Stimulated activated CD8-positive, alpha-beta memory T cell treated with anti-CD3 and anti-CD28 coated beads, Interleukin-7, amount 100 ng/mL, for 1 hour (primary cell): Measurements from ENCODE around the gene SYNE3.

Experiments
- DNase-seq, 2 donors: peaks; one replicate each; pipeline ENCODE4 v3.0.0-alpha.2; 2020; ENCODE audit warnings: low read depth in 2 of 2

Gene SYNE3

GRCh38 chr14:95507174-95507573 lies 9.3 kb downstream of the SYNE3 start:
- DNase-seq, result no peak

DNA sequence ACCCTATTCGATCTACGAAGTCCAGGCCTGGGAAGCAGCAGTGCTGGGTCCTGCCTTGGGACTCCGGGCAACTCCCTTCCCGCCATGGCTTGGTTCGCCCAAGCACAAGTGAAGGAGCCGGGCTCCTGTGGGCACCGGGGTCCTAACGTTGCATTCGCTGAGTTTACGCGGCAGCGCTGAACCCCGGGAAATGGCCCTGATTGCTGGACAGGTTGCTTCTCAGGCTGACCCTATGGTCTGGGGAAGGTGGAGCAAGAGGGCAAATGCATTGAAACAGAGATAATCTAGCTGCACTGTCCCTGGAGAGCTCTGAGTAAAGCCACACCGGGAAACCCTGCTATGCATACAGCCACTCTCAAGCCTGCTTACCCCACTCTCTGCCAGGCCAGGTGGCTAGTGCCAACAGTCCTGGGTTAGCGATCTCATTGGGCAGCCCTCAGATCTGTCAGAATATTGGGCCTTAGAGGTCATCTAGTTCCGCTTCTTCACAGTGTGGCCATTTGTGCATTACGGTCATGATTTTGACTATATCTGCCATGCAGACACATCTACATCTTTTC lies 11.3 kb downstream of the SYNE3 start:
- DNase-seq, result no peak

GRCh38 chr14:95504135-95505029 lies 12.1 kb downstream of the SYNE3 start:
- no peak for DNase-seq

GRCh38 chr14:95503365-95504134 lies 12.9 kb downstream of the SYNE3 start:
- DNase-seq, result no peak

GRCh38 chr14:95502381-95502950 lies 14.0 kb downstream of the SYNE3 start:
- DNase-seq, result no peak

GRCh38 chr14:95500772-95501401 lies 15.6 kb downstream of the SYNE3 start:
- DNase-seq, result no peak

DNA sequence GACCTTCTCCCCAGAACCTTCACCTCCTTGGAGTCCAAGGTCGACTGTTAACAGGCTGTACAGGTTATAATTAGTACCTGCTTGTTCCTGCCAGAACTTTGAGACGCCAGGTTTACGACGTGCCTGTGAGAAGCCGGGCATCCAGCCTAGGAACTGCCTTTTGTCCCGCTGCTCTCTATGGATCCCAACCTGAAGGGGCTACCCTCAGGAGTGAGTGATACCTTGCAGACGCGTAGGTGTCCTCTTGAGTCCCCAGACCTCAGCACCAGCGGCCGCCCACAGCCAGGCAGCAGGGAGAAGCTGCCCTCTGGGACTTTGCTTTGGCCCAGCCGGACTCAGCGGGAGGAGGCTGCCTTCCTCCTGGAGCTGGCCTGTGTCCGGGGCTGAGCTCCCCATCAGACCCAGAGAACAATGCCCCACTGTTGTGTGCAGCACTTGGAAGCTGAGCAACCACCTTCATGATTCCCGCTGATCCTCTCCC lies 16.2 kb downstream of the SYNE3 start:
- no peak for DNase-seq

- DNase-seq, result no peak
Measured at GRCh38 chr14:95499354-95499750, 17.1 kb downstream of the SYNE3 start.

- DNase-seq, result no peak
Measured at GRCh38 chr14:95498622-95499353, 17.7 kb downstream of the SYNE3 start.

DNA sequence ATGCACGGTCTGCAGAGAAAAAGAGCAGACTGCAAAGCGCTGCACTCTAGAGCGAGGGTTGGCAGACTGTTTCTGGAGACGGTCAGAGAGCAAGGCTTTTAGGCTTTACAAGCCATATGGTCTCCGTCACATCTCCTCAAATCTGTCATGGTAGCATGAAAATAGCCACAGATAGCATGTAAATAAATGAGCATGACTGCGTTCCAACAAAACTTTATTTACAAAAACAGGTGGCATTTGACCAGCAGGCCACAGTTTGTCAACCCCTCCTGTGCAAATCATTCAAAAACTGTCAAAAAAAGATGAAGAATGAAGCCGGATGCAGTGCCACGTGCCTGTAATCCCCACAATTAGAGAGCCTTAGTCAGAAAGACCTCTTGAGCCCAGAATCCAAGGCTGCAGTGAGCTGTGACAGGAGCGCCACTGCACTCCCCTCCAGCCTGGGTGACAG lies 18.9 kb downstream of the SYNE3 start:
- no peak for DNase-seq

DNA sequence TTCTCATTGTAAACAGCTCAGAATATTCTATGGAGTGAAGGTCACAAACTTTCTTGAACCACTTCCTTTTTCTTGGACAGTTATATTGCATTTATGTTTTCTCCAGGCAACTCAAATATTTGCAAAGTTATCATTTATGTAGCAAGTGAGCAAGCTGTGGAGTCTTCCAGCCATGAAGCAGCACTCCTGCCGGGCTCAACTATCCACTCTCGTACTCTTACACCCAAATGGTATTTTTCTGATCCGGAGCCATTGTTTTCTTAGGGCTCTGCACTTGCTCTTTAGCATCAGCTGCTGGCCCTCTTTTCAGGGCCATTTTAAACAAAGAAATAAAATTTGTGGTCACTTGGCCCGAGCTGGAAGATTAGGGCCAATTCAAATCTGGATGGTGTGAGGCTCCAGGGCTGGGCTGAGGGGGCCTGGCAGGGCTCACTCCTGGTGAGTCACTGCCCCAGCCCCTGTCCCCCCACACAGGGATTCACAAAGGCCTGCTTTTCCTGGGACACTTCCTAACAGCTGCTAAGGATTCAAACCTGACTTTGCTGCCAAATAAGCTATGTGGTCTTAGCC lies 19.7 kb downstream of the SYNE3 start:
- no peak for DNase-seq

GRCh38 chr14:95496111-95496681 lies 20.3 kb downstream of the SYNE3 start:
- DNase-seq, result no peak

DNA sequence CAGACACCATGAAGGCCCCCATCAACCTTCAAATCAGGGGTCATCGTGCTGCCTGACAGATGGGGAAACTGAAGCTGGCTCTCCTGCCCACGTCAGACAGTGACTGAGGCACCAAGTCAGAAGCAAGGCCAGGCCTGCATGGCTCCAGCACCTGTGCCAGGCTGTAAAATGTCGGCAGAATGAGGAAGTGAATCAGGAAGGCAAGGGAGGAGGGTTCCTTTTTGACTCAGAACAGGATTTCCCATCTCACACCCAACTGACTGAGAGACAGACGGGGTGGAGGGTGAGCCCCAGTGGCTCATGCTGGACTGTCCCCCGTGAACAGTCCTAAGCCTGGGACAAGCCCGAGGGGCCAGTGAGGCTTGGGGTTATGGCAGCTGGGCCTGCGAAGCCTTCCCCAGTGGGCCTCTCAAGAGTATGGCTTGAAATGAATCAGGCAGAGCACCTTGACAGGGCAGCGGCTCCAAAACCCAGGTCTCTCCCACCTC lies 20.9 kb downstream of the SYNE3 start:
- DNase-seq, result no peak

DNA sequence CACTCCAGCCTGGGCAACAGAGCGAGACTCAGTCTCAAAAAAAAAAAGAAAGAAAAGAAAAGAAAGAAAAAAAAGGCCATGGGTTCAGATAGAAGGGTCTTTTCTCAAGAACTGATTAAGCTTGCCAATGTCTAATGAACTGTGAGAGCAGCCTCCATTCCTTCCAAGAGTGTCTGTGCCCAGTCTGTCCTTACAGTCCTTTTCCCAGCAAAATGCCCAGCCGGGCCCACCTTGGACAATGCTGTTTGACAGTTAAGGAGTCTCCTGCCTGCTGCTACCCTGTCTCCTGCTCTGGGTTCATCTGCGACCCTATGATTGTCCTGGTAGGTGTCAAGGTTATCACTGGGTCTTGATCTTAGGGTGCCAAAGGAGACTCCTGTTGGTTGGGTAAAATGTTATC lies 21.4 kb downstream of the SYNE3 start:
- no peak for DNase-seq

DNA sequence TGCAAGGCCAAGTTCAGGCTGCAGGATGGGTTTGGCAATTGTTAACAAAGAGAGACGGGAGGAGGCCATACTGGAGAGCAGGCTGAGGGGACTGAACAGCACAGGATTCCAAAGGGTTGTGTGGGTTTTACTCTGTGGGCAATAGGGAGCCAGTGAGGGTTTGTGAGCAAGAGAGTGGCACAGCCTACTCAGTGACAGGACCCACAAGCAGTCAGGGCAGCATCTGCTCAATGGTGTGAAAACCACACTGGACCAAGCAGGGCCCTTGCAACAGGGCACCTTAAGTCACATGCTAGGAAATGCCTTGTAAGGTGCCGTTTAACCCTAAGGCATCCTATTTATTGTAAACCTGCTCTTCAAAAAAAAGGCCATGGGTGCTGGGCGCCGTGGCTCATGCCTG lies 22.0 kb downstream of the SYNE3 start:
- DNase-seq, result no peak

DNA sequence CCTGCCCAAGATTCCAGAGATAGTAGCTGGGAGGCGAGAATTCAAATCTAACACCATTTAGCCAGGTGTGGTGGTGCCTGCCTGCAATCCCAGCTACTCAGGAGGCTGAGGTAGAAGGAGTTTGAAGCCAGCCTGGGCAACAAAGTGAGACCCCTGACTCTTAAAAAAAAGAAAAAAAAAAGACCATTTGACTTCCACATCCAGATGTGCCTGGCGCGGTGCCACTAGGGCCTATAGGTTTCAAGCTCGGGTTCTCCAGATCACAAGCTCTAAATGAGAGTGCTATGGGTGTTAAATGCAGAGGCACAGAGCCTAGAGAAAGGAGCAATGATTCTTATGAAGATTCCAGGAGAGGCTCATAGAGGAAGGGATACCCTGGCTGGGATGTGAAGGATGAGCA lies 22.5 kb downstream of the SYNE3 start:
- no peak for DNase-seq

GRCh38 chr14:95493503-95493902 lies 22.9 kb downstream of the SYNE3 start:
- no peak for DNase-seq

GRCh38 chr14:95491936-95492608 lies 24.4 kb downstream of the SYNE3 start:
- no peak for DNase-seq

- DNase-seq, result no peak
Measured at GRCh38 chr14:95490727-95491451, 25.6 kb downstream of the SYNE3 start.
